Hematopoietic multipotent progenitor cell treated with erythropoietin and hydrocortisone succinate and interleukin-3 and kit ligand, for 8 days (in vitro differentiated cells): ENCODE results near the gene MARS1.
"Not testable (repeated sequence)": the region's sequence is repeated elsewhere in the genome, so short reads cannot be mapped to it uniquely, and the experiment has no call there.

Experiments
- DNase-seq: peaks from one replicate; pipeline ENCODE4 v3.0.0-alpha.2; 2015

Gene MARS1

GRCh38 chr12:57496822-57497221, 9.0 kb downstream of the MARS1 start:
- no peak for DNase-seq

- no peak for DNase-seq
These were observed 9.6 kb downstream of the MARS1 start for GRCh38 chr12:57497223-57498131.

- no peak for DNase-seq
These were observed 10.2 kb downstream of the MARS1 start for GRCh38 chr12:57498132-57498502.

GRCh38 chr12:57498571-57498970, 10.7 kb downstream of the MARS1 start:
- DNase-seq = no peak

- DNase-seq = no peak
These were observed 12.3 kb downstream of the MARS1 start for GRCh38 chr12:57500213-57500612.

- DNase-seq = not testable (repeated sequence)
These were observed 14.6 kb downstream of the MARS1 start for GRCh38 chr12:57502311-57502969.

GRCh38 chr12:57506541-57506940, 18.7 kb downstream of the MARS1 start:
- not testable (repeated sequence) for DNase-seq

GRCh38 chr12:57507796-57508195, 19.9 kb downstream of the MARS1 start:
- not testable (repeated sequence) for DNase-seq

- DNase-seq = no peak
These were observed 23.3 kb downstream of the MARS1 start for GRCh38 chr12:57511161-57511560.

- DNase-seq = no peak
These were observed 23.9 kb downstream of the MARS1 start for GRCh38 chr12:57511588-57512325.

GRCh38 chr12:57512665-57513064, 24.8 kb downstream of the MARS1 start:
- no peak for DNase-seq

- no peak for DNase-seq
These were observed 25.4 kb downstream of the MARS1 start for GRCh38 chr12:57513266-57513665.

- DNase-seq = not testable (repeated sequence)
These were observed 25.8 kb downstream of the MARS1 start for GRCh38 chr12:57513677-57514076.

GRCh38 chr12:57514246-57514645, 26.4 kb downstream of the MARS1 start:
- DNase-seq = not testable (repeated sequence)

GRCh38 chr12:57514720-57515407, 27.0 kb downstream of the MARS1 start:
- no peak for DNase-seq

GRCh38 chr12:57515408-57515933, 27.6 kb downstream of the MARS1 start:
- no peak for DNase-seq

GRCh38 chr12:57515934-57516541, 28.2 kb downstream of the MARS1 start:
- no peak for DNase-seq

GRCh38 chr12:57516617-57517153, 28.8 kb downstream of the MARS1 start:
- no peak for DNase-seq

- no peak for DNase-seq
These were observed 29.3 kb downstream of the MARS1 start for GRCh38 chr12:57517187-57517586.

- not testable (repeated sequence) for DNase-seq
These were observed 29.9 kb downstream of the MARS1 start for GRCh38 chr12:57517718-57518117.

- no peak for DNase-seq
These were observed 30.5 kb downstream of the MARS1 start for GRCh38 chr12:57518176-57518919.
